OCI-LY1 (cell line): Measurements from ENCODE around the gene SLC27A3.

ENCODE experiments used
- CTCF ChIP-seq: fragments of 200-600 bp; sonication (generic), shearing (Covaris generic); IDR thresholded peaks from 2 replicates; pipeline ENCODE4 v1.5.1; 2017; ENCODE audit warnings: mild to moderate bottlenecking, antibody characterized with exemption, low read length, moderate library complexity, mixed read lengths
- EZH2 ChIP-seq: fragments of 200-600 bp; sonication (generic), shearing (Covaris generic); IDR thresholded peaks from 2 replicates; pipeline ENCODE4 v1.8.0; 2017; ENCODE audit warnings: borderline replicate concordance, mixed run types, mild to moderate bottlenecking, antibody characterized with exemption, low read length, moderate library complexity, mixed read lengths

- TF ChIP-seq CTCF (peak; percentile 80), EZH2 (no peak)
These were observed 21.8 kb downstream of the SLC27A3 start for GRCh38 chr1:153796786-153797659.
